ENCODE data around the gene DACT1.

GRCh38 chr14:58697266-58697929, 59.6 kb downstream of the DACT1 start:
- TF ChIP-seq SP1 (IDR thresholded peaks at IDR 0.05): no peak
- TF ChIP-seq ZNF384 (IDR thresholded peaks at IDR 0.05): no peak
- TF ChIP-seq PKNOX1 (IDR thresholded peaks at IDR 0.05): no peak
- TF ChIP-seq FOXK2 (IDR thresholded peaks at IDR 0.05): no peak
- no peak for TF ChIP-seq FOXM1 (IDR thresholded peaks at IDR 0.05; ENCODE audit: borderline replicate concordance)
- TF ChIP-seq CTBP1 (IDR thresholded peaks at IDR 0.05; ENCODE audit: borderline replicate concordance): no peak
- no peak for TF ChIP-seq LEF1 (IDR thresholded peaks at IDR 0.05; ENCODE audit: borderline replicate concordance)
- no peak for TF ChIP-seq NFRKB (IDR thresholded peaks at IDR 0.05)
- no peak for TF ChIP-seq ELF4 (IDR thresholded peaks at IDR 0.05)
